SIG-M5 (cell line): Measurements from ENCODE around the gene TNXB.
"Not testable (repeated sequence)": the region's sequence is repeated elsewhere in the genome, so short reads cannot be mapped to it uniquely, and the experiment has no call there.

Experiments
- DNase-seq: peaks from one replicate; lab custom pipeline; 2025; lab: John Stamatoyannopoulos, UW

TNXB gene

GRCh38 chr6:32109114-32109764, at the start of gene TNXB:
Gene TNXB, minus strand, starts transcription at chr6:32109338. Its CDS starts 11,140 bp downstream, at chr6:32098198.
- DNase-seq, result no peak

GRCh38 chr6:32158052-32158451, 48.9 kb upstream of the TNXB start:
- DNase-seq, result no peak

- DNase-seq, result no peak
These were observed 47.8 kb upstream of the TNXB start for GRCh38 chr6:32156891-32157290.

- no peak for DNase-seq
These were observed 45.5 kb upstream of the TNXB start for GRCh38 chr6:32154514-32155161.

- DNase-seq, result peak; percentile 6
These were observed 44.7 kb upstream of the TNXB start, which contains the start of gene PPT2 for GRCh38 chr6:32153564-32154513. Gene PPT2, plus strand, starts transcription at chr6:32154141. Its CDS starts 454 bp downstream, at chr6:32154595.

GRCh38 chr6:32152769-32153563, 43.8 kb upstream of the TNXB start:
- DNase-seq, result no peak

GRCh38 chr6:32151863-32152768, 43.0 kb upstream of the TNXB start, which contains the start of gene PRRT1:
Gene PRRT1, minus strand, starts transcription at chr6:32151939. Its CDS starts 112 bp downstream, at chr6:32151827.
- no peak for DNase-seq

- DNase-seq, result no peak
These were observed 42.2 kb upstream of the TNXB start for GRCh38 chr6:32151181-32151862.

GRCh38 chr6:32149932-32150870, 41.1 kb upstream of the TNXB start:
- no peak for DNase-seq

- no peak for DNase-seq
These were observed 40.1 kb upstream of the TNXB start for GRCh38 chr6:32149092-32149755.

GRCh38 chr6:32148289-32149091, 39.4 kb upstream of the TNXB start:
- no peak for DNase-seq

GRCh38 chr6:32147401-32148132, 38.4 kb upstream of the TNXB start:
- DNase-seq, result no peak

- DNase-seq, result no peak
These were observed 37.5 kb upstream of the TNXB start for GRCh38 chr6:32146687-32147086.

GRCh38 chr6:32146287-32146686, 37.1 kb upstream of the TNXB start:
- DNase-seq, result no peak

- not testable (repeated sequence) for DNase-seq
These were observed 35.1 kb upstream of the TNXB start for GRCh38 chr6:32144238-32144637.

- no peak for DNase-seq
These were observed 31.4 kb upstream of the TNXB start for GRCh38 chr6:32140420-32141046.
